ENCODE data around the gene RAB14. TPM values are rescaled to one million over a fixed set of nuclear protein-coding genes. Genes with fewer than 3 reads are reported as not detected.

RAB14 gene
- total RNA-seq, 1 donor = 36.3 TPM

DNA sequence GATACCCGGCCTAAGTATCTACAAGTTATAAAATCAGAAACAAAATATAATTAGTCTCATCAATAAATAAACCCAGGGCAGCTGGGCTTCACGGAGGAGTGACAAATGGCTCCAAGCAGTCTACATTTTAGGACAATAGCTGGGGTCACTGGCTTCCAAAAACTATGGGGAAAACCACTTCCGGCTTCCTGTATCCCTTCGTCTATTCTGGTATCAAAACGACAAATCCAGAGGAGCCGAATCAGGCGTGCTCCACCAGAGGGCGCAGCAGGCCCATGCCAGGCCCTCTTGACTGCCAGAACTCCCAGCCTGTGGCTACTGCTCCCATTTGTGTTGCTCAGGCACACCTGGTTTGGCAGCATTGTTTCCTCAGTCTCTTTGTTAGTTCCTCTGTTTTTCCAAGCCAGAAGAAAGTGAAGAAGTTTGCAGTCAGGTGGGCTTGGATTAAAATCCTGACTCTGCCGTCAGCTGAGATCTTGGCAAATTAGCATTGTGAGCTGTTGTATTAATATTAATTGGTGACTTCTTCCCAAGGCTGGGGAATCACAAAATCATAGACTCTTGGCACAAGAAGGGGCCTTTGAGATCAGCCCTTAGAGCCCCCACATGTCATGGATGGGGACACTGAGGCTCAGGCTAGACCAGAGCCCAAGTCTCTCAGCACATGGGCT is 11.6 kb upstream of the RAB14 start:
- H3K4me3 ChIP-seq (ENCODE audit: low read depth, low read length) = no peak overlapping the region
- TF ChIP-seq, protein P1, sequence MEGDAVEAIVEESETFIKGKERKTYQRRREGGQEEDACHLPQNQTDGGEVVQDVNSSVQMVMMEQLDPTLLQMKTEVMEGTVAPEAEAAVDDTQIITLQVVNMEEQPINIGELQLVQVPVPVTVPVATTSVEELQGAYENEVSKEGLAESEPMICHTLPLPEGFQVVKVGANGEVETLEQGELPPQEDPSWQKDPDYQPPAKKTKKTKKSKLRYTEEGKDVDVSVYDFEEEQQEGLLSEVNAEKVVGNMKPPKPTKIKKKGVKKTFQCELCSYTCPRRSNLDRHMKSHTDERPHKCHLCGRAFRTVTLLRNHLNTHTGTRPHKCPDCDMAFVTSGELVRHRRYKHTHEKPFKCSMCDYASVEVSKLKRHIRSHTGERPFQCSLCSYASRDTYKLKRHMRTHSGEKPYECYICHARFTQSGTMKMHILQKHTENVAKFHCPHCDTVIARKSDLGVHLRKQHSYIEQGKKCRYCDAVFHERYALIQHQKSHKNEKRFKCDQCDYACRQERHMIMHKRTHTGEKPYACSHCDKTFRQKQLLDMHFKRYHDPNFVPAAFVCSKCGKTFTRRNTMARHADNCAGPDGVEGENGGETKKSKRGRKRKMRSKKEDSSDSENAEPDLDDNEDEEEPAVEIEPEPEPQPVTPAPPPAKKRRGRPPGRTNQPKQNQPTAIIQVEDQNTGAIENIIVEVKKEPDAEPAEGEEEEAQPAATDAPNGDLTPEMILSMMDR (IDR thresholded peaks at IDR 0.05; ENCODE audit: insufficient read depth, low read depth, low read length) = peak; percentile 99
- DNase-seq (ENCODE audit: low read depth) = peak; percentile 87

DNA sequence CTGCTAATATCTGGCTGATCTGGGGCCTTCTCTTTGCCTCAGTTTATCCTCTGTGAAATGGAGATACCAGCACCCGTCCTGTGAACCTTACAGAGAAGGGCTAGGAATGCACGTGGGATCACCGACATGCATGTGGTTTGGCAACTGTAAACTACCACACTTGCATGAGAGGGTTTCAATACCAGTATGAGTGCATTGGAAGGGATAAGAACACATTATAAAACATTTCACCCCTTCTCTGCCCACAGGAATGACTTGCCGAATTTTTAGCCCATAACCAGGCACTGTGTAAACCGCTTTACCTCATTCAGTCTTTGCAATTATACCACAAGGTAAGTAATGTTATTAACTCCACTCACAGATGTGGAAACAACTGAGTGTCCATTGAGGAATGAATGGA is 8.9 kb upstream of the RAB14 start:
- TF ChIP-seq, protein P1 (IDR thresholded peaks at IDR 0.05; ENCODE audit: insufficient read depth, low read depth, low read length) = no peak
- DNase-seq (ENCODE audit: low read depth) = no peak

DNA sequence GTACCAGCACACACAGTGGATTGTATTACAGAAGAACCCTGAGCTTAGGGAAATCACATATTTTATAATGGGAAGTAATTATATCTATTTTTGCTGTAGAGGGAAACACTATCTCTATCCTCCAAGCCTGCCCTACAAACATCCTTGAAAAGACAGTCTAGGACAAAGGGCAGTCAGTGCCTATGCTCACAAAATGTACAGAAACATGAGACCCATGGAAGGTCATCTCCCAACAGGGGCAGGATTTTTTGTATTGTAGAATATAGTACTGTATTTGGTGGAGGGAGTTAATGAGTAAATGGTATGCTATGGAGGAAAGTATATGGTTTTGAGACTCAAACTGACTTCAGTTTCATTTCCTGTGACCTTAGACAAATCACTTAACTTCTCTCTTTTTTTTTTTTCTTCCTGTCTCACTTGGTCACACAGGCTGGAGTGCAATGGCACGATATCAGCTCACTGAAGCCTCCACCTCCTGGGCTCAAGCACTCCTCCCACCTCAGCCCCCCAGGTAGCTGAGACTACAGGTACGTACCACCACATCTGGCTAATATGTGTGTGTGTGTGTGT is 5.8 kb upstream of the RAB14 start:
- no peak for DNase-seq (ENCODE audit: low read depth)
- H3K4me3 ChIP-seq (ENCODE audit: low read depth, low read length) = no peak overlapping the region
- TF ChIP-seq, protein P1 (IDR thresholded peaks at IDR 0.05; ENCODE audit: insufficient read depth, low read depth, low read length) = no peak

More for the DNA sequence above, 8.9 kb upstream of the RAB14 start:
- no peak overlapping the region for H3K4me3 ChIP-seq (ENCODE audit: low read depth, low read length)

DNA sequence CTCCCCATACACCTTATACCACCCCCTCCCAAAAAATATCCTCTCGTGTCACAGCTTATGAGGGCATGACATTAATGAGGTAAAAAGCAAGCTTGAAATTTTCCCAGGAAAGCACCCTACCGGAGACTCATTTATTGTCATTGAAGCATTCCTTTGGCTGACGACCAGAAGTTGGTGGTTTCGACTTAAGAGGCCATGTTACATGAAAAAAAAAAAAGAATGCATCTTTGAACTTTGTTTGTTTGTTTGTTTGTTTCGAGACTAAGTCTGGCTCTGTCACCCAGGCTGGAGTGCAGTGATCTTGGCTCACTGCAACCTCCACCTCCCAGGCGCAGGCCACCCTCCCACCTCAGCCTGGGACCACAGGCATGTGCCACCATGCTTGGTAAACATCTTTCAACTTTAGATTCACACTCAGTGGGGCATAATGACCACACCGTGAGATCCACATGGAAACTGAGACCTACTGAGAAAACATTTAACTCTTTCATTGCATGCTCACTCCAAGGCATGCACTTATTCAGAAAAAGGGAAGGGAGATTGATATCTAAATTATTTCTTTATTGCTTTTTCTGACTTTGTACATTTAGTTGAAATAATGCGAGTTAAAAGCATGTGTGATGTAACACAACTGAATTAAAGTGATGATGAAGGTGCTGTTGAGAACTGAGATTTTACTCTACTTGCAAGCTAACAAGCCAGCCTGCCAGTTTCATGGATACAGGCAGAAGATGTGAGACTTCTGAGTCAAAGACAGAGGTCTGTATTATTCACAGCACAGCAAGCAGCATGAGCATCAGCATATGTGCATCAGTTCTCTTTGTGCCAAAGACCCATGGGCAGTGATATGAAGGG is 5.1 kb upstream of the RAB14 start:
- peak; percentile 45 for DNase-seq (ENCODE audit: low read depth)
- H3K4me3 ChIP-seq (ENCODE audit: low read depth, low read length) = no peak overlapping the region
- TF ChIP-seq, protein P1 (IDR thresholded peaks at IDR 0.05; ENCODE audit: insufficient read depth, low read depth, low read length) = no peak

DNA sequence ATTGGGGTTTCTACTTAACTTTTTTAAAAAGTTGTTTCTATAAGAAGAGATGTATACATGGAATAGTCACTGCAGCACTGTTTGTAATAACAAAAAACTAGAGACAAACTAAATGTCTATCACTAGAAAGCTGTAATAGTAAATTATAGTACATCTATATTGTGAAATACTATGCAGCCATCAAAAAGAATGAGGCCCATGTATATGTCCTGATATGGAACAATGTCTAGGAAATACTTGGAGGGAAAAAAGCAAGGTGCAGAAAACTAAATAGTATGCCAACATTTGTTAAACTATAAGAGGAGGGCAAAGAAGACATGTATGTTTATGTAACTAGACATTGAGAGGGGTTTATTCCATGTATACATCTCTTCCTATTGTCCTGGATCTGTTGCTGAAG is 2.9 kb upstream of the RAB14 start:
- TF ChIP-seq, protein P1 (IDR thresholded peaks at IDR 0.05; ENCODE audit: insufficient read depth, low read depth, low read length) = no peak
- no peak overlapping the region for H3K4me3 ChIP-seq (ENCODE audit: low read depth, low read length)
- no peak for DNase-seq (ENCODE audit: low read depth)

DNA sequence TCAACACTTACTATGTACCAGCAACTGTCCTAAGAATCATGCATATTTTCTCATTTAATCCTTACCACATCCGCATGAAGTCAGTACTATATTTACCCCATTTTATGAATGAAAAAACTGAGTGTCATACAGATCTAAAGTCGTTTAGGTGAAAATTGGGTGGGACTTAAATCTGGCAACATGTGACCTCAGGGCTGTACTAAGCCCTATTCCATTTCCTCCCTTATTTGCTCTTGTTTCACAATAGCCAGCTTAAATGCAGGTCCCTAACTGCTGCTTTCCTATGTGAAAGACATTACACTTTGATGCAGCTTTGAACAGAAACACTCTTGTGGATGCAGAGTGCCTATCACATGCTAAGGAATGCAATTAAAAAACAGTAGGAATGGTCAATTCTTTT is 2.5 kb upstream of the RAB14 start:
- TF ChIP-seq, protein P1 (IDR thresholded peaks at IDR 0.05; ENCODE audit: insufficient read depth, low read depth, low read length) = no peak
- no peak for DNase-seq (ENCODE audit: low read depth)
- no peak overlapping the region for H3K4me3 ChIP-seq (ENCODE audit: low read depth, low read length)
